Activated CD4-positive, alpha-beta memory T cell treated with anti-CD3 and anti-CD28 coated beads for 36 hours (primary cell): ENCODE results near the gene HRC. TPM values are rescaled to one million over a fixed set of nuclear protein-coding genes. Genes with fewer than 3 reads are reported as not detected.
A peak's percentile ranks its signal among the peaks of the same experiment; 100 is the strongest.

Source experiments
- CTCF ChIA-PET: fragments of 350-600 bp; sonication (Branson Sonifier 250); formaldehyde crosslinking; loops from one replicate; lab custom pipeline; 2021; ENCODE audit warnings: antibody characterized with exemption, inconsistent platforms; lab: Charles Lee
- POLR2A ChIA-PET: fragments of 350-600 bp; sonication (Branson Sonifier 250); formaldehyde crosslinking; loops from one replicate; lab custom pipeline; 2021; ENCODE audit warnings: antibody characterized with exemption; lab: Charles Lee
- DNase-seq: peaks from one replicate; pipeline ENCODE4 v3.0.0-alpha.2; 2020
- H3K27ac Mint-ChIP-seq: one replicate; pipeline ENCODE4 v1.8.0; 2021; ENCODE audit warnings: mixed read lengths
- H3K27me3 Mint-ChIP-seq: one replicate; pipeline ENCODE4 v1.8.0; 2021; ENCODE audit warnings: mixed read lengths
- H3K36me3 Mint-ChIP-seq: one replicate; pipeline ENCODE4 v1.8.0; 2021; ENCODE audit warnings: mixed read lengths
- H3K4me1 Mint-ChIP-seq: one replicate; pipeline ENCODE4 v1.8.0; 2021; ENCODE audit warnings: low read depth, mixed read lengths
- H3K4me3 Mint-ChIP-seq: one replicate; pipeline ENCODE4 v1.8.0; 2021; ENCODE audit warnings: mild to moderate bottlenecking, mixed read lengths
- H3K9me3 Mint-ChIP-seq: one replicate; pipeline ENCODE4 v1.8.0; 2021; ENCODE audit warnings: mixed read lengths
- intact Hi-C: fragments of 100-400 bp; cut with micrococcal nuclease; formaldehyde crosslinking; loops from one replicate; pipeline ENCODE4 v1.15.1; 2023
- total RNA-seq, 2 experiments: library from RNA; stranded (reverse); gene quantifications; one replicate each; pipeline ENCODE4 v1.2.3, GENCODE V29; 2021

HRC gene
- total RNA-seq, 2 experiments from 2014 or later, result not detected

- intact Hi-C loops, result loop anchor here (1.0 to 2.0 kb wide), 2 partner anchors 48 to 71 kb away; no protein-coding TSS in a partner anchor
- DNase-seq, result peak; percentile 88
- Mint-ChIP-seq H3K4me1 (peaks cover 30% of the 10 kb centered on the region), H3K36me3 (no peaks in the 10 kb centered on the region), H3K4me3 (peak overlapping the region; percentile 30), H3K9me3 (no peaks in the 10 kb centered on the region), H3K27me3 (peaks cover 47% of the 10 kb centered on the region), H3K27ac (no peak overlapping the region)
- POLR2A ChIA-PET, result interaction anchor here (0.9 kb wide), 1 partner anchor 18 kb away, joined by 3 read pairs; no protein-coding TSS in a partner anchor
- CTCF ChIA-PET, result interaction anchor here (0.6 to 6.8 kb wide), 22 partner anchors 10 to 878 kb away, joined by 3 to 56 read pairs (median 4); partner anchors contain the start of genes GYS1, KCNA7, LIN7B and PPFIA3
Measured at GRCh38 chr19:49145573-49146407, 9.4 kb downstream of the HRC start.

GRCh38 chr19:49142866-49143335 is 12.3 kb downstream of the HRC start:
- no peak overlapping the region for H3K27ac Mint-ChIP-seq
- intact Hi-C loops, result no loop called here
- peaks cover 11% of the 10 kb centered on the region for H3K4me1 Mint-ChIP-seq
- peaks cover 23% of the 10 kb centered on the region for H3K27me3 Mint-ChIP-seq
- no peaks in the 10 kb centered on the region for H3K36me3 Mint-ChIP-seq
- ChIA-PET POLR2A (interaction anchor here (0.7 kb wide), 1 partner anchor 311 kb away, joined by 3 read pairs; no protein-coding TSS in a partner anchor), CTCF (interaction anchor here (0.8 to 1.3 kb wide), 3 partner anchors 45 to 67 kb away, joined by 3 to 4 read pairs (median 3); no protein-coding TSS in a partner anchor)
- no peaks in the 10 kb centered on the region for H3K9me3 Mint-ChIP-seq
- peak overlapping the region; percentile 57 for H3K4me3 Mint-ChIP-seq
- peak; percentile 85 for DNase-seq

- ChIA-PET CTCF (interaction anchor here (0.8 kb wide), 1 partner anchor 43 kb away, joined by 3 read pairs; no protein-coding TSS in a partner anchor), POLR2A (no interaction called here)
- no peaks in the 10 kb centered on the region for H3K9me3 Mint-ChIP-seq
- H3K36me3 Mint-ChIP-seq, result no peaks in the 10 kb centered on the region
- intact Hi-C loops, result no loop called here
- no peak overlapping the region for H3K4me3 Mint-ChIP-seq
- H3K27ac Mint-ChIP-seq, result no peak overlapping the region
- no peak for DNase-seq
- H3K4me1 Mint-ChIP-seq, result peaks cover 11% of the 10 kb centered on the region
- H3K27me3 Mint-ChIP-seq, result peaks cover 17% of the 10 kb centered on the region
Measured at GRCh38 chr19:49141352-49141751, 13.8 kb downstream of the HRC start.

GRCh38 chr19:49140951-49141350 is 14.2 kb downstream of the HRC start:
- intact Hi-C loops, result no loop called here
- no peaks in the 10 kb centered on the region for H3K36me3 Mint-ChIP-seq
- DNase-seq, result no peak
- no peaks in the 10 kb centered on the region for H3K9me3 Mint-ChIP-seq
- no peak overlapping the region for H3K4me3 Mint-ChIP-seq
- ChIA-PET POLR2A (no interaction called here), CTCF (no interaction called here)
- H3K27me3 Mint-ChIP-seq, result peaks cover 15% of the 10 kb centered on the region
- peaks cover 11% of the 10 kb centered on the region for H3K4me1 Mint-ChIP-seq
- H3K27ac Mint-ChIP-seq, result no peak overlapping the region

- ChIA-PET POLR2A (no interaction called here), CTCF (interaction anchor here (1.0 kb wide), 1 partner anchor 8 kb away, joined by 3 read pairs; no protein-coding TSS in a partner anchor)
Measured at GRCh38 chr19:49136771-49137171, 18.4 kb downstream of the HRC start.

GRCh38 chr19:49135686-49136085 is 19.5 kb downstream of the HRC start:
- Mint-ChIP-seq H3K27me3 (peaks cover 2% of the 10 kb centered on the region), H3K36me3 (no peaks in the 10 kb centered on the region), H3K4me1 (peaks cover 9% of the 10 kb centered on the region), H3K4me3 (no peak overlapping the region), H3K9me3 (no peaks in the 10 kb centered on the region), H3K27ac (no peak overlapping the region)
- ChIA-PET CTCF (interaction anchor here (0.9 to 2.3 kb wide), 4 partner anchors 9 to 63 kb away, joined by 3 to 9 read pairs (median 4); no protein-coding TSS in a partner anchor), POLR2A (no interaction called here)
- intact Hi-C loops, result no loop called here
- no peak for DNase-seq

More at GRCh38 chr19:49136771-49137171, 18.4 kb downstream of the HRC start:
- peaks cover 5% of the 10 kb centered on the region for H3K27me3 Mint-ChIP-seq
- H3K4me3 Mint-ChIP-seq, result no peak overlapping the region
- no peaks in the 10 kb centered on the region for H3K9me3 Mint-ChIP-seq
- H3K27ac Mint-ChIP-seq, result no peak overlapping the region
- intact Hi-C loops, result no loop called here
- H3K36me3 Mint-ChIP-seq, result no peaks in the 10 kb centered on the region
- DNase-seq, result no peak
- H3K4me1 Mint-ChIP-seq, result peaks cover 9% of the 10 kb centered on the region

GRCh38 chr19:49133621-49134454 is 21.4 kb downstream of the HRC start:
- Mint-ChIP-seq H3K27ac (no peak overlapping the region), H3K4me1 (peaks cover 11% of the 10 kb centered on the region), H3K9me3 (no peaks in the 10 kb centered on the region), H3K36me3 (no peaks in the 10 kb centered on the region), H3K4me3 (peak overlapping the region; percentile 56), H3K27me3 (peaks cover 2% of the 10 kb centered on the region)
- ChIA-PET CTCF (interaction anchor here (0.6 to 2.3 kb wide), 5 partner anchors 16 to 65 kb away, joined by 3 to 9 read pairs (median 4); no protein-coding TSS in a partner anchor), POLR2A (no interaction called here)
- DNase-seq, result peak; percentile 78
- intact Hi-C loops, result no loop called here

- peaks cover 18% of the 10 kb centered on the region for H3K4me1 Mint-ChIP-seq
- CTCF ChIA-PET, result interaction anchor here (0.8 to 2.3 kb wide), 5 partner anchors 13 to 66 kb away, joined by 3 to 9 read pairs (median 4); no protein-coding TSS in a partner anchor
Measured at GRCh38 chr19:49132974-49133609, 22.1 kb downstream of the HRC start.

GRCh38 chr19:49130325-49130724 is 24.9 kb downstream of the HRC start:
- DNase-seq, result no peak
- H3K9me3 Mint-ChIP-seq, result no peaks in the 10 kb centered on the region
- POLR2A ChIA-PET, result no interaction called here
- H3K4me3 Mint-ChIP-seq, result no peak overlapping the region
- CTCF ChIA-PET, result interaction anchor here (0.8 to 2.9 kb wide), 7 partner anchors 9 to 294 kb away, joined by 3 to 15 read pairs (median 3); partner anchors contain the start of genes GYS1, LIN7B and RUVBL2
- no peaks in the 10 kb centered on the region for H3K36me3 Mint-ChIP-seq
- intact Hi-C loops, result no loop called here
- H3K4me1 Mint-ChIP-seq, result peaks cover 19% of the 10 kb centered on the region
- no peak overlapping the region for H3K27ac Mint-ChIP-seq
- H3K27me3 Mint-ChIP-seq, result no peaks in the 10 kb centered on the region

More at GRCh38 chr19:49132974-49133609, 22.1 kb downstream of the HRC start:
- Mint-ChIP-seq H3K9me3 (no peaks in the 10 kb centered on the region), H3K4me3 (peak overlapping the region; percentile 56), H3K27ac (no peak overlapping the region), H3K36me3 (no peaks in the 10 kb centered on the region), H3K27me3 (peaks cover 2% of the 10 kb centered on the region)
- peak; percentile 37 for DNase-seq
- POLR2A ChIA-PET, result no interaction called here
- intact Hi-C loops, result no loop called here

- no peaks in the 10 kb centered on the region for H3K27me3 Mint-ChIP-seq
- H3K27ac Mint-ChIP-seq, result no peak overlapping the region
- no peaks in the 10 kb centered on the region for H3K9me3 Mint-ChIP-seq
- intact Hi-C loops, result loop anchor here (2.0 kb wide), 1 partner anchor 14 kb away; the partner anchor contains the start of gene LIN7B
- ChIA-PET CTCF (interaction anchor here (1.0 to 2.9 kb wide), 6 partner anchors 15 to 136 kb away, joined by 3 to 15 read pairs (median 8); partner anchors contain the start of genes GYS1, LIN7B and RUVBL2), POLR2A (no interaction called here)
- H3K36me3 Mint-ChIP-seq, result no peaks in the 10 kb centered on the region
- H3K4me3 Mint-ChIP-seq, result no peak overlapping the region
- peaks cover 19% of the 10 kb centered on the region for H3K4me1 Mint-ChIP-seq
- no peak for DNase-seq
Measured at GRCh38 chr19:49129238-49129583, 26.0 kb downstream of the HRC start.
